HUES48 (cell line): ENCODE data around the gene CPNE5.

ENCODE experiments used
- H3K27ac ChIP-seq: one replicate; pipeline ENCODE4 v1.7.0; 2013; ENCODE audit warnings: low read depth, low read length, inconsistent platforms
- H3K27me3 ChIP-seq: 2 replicates; pipeline ENCODE4 v1.6.1; 2013; ENCODE audit warnings: mild to moderate bottlenecking, low read length; ENCODE audit not compliant: control insufficient read depth, insufficient read depth
- H3K36me3 ChIP-seq: 2 replicates; pipeline ENCODE4 v1.6.1; 2013; ENCODE audit warnings: low read length; ENCODE audit not compliant: control insufficient read depth, insufficient read depth
- H3K4me1 ChIP-seq: 2 replicates; pipeline ENCODE4 v1.6.1; 2013; ENCODE audit warnings: mild to moderate bottlenecking, low read length; ENCODE audit not compliant: control insufficient read depth, insufficient read depth
- H3K4me3 ChIP-seq: 2 replicates; pipeline ENCODE4 v1.5.1; 2013; ENCODE audit warnings: mild to moderate bottlenecking, low read depth, low read length
- H3K9ac ChIP-seq: 2 replicates; pipeline ENCODE4 v1.6.1; 2013; ENCODE audit warnings: mild to moderate bottlenecking, low read depth, low read length, moderate library complexity
- H3K9me3 ChIP-seq: 2 replicates; pipeline ENCODE4 v1.6.1; 2013; ENCODE audit warnings: low read length; ENCODE audit not compliant: control insufficient read depth, insufficient read depth

CPNE5 gene

DNA sequence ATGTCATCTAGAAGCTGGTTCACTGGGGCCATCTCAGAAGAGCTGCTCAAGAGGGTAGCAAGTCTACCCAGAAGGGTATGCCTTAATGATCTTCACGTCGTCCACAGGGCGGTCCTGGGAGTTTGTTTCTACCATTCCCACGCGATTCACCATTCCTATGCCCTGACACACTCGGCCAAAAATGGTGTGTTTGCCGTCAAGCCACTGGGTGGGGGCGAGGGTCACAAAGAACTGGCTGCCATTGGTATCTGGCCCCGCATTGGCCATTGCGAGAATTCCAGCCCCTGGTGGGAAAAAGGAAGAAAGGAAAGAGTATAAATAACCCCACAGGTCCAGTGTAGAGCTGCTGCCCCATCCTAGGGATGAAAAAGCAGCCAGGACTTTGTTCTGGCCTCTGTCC lies 16.5 kb upstream of the CPNE5 start:
- no peak overlapping the region for H3K4me3 ChIP-seq
- no peaks in the 10 kb centered on the region for H3K27me3 ChIP-seq
- peaks cover 9% of the 10 kb centered on the region for H3K4me1 ChIP-seq
- no peak overlapping the region for H3K9ac ChIP-seq
- H3K36me3 ChIP-seq: peaks cover 51% of the 10 kb centered on the region
- H3K27ac ChIP-seq: no peak overlapping the region
- no peaks in the 10 kb centered on the region for H3K9me3 ChIP-seq

DNA sequence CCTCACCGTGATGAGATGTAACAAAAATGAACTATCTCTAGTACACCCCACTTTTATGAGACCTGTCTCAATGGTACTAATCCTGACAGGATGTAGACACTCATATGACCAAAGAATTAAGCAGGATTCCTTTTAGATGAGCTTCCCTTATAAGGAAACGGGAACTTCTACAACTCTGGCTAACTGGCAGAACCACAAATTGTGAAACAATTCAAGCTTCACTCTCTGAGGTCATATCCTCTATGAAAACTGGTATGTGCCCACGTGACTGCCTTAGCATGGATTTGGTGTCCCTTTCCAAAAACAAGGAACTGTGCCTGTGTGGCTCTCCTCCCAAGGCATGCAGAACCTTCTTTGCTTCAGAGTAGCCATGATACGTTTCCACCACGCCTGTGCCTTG lies 14.1 kb upstream of the CPNE5 start:
- no peak overlapping the region for H3K4me3 ChIP-seq
- H3K27me3 ChIP-seq: peaks cover 2% of the 10 kb centered on the region; the same call in 1 of the 2 replicates
- H3K4me1 ChIP-seq: peaks cover 16% of the 10 kb centered on the region
- H3K9ac ChIP-seq: no peak overlapping the region
- no peaks in the 10 kb centered on the region for H3K9me3 ChIP-seq
- peaks cover 50% of the 10 kb centered on the region for H3K36me3 ChIP-seq
- H3K27ac ChIP-seq: no peak overlapping the region

GRCh38 chr6:36852481-36853147 lies 13.4 kb upstream of the CPNE5 start:
- Histone ChIP-seq H3K4me1 (peaks cover 20% of the 10 kb centered on the region), H3K9ac (no peak overlapping the region), H3K36me3 (peaks cover 48% of the 10 kb centered on the region), H3K9me3 (no peaks in the 10 kb centered on the region), H3K27ac (no peak overlapping the region), H3K4me3 (no peak overlapping the region), H3K27me3 (peaks cover 9% of the 10 kb centered on the region; the same call in 1 of the 2 replicates)

DNA sequence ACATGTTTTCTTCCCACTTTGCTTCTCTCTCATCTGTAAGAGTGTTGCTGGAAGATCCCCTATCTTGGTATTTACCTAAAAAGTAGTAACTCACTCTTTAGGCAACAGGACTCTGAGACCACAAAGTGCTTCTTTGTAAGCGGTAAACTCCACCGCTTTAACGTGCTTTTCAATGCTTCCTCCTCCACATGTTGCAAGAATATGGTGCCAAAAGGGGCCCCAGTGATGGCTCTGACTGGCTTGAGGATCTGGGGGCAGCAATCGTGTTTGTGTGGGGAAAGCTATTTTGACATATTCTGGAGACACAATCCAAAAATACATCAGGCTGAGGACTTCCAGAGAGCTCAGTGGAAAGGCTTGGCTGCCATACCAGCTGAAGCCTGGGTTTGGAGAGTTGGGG lies 12.4 kb upstream of the CPNE5 start:
- peaks cover 9% of the 10 kb centered on the region; the same call in 1 of the 2 replicates for H3K27me3 ChIP-seq
- H3K9ac ChIP-seq: no peak overlapping the region
- H3K4me1 ChIP-seq: peaks cover 20% of the 10 kb centered on the region
- no peak overlapping the region for H3K4me3 ChIP-seq
- no peaks in the 10 kb centered on the region for H3K9me3 ChIP-seq
- H3K27ac ChIP-seq: no peak overlapping the region
- H3K36me3 ChIP-seq: peaks cover 43% of the 10 kb centered on the region

GRCh38 chr6:36851149-36851614 lies 11.9 kb upstream of the CPNE5 start:
- no peak overlapping the region for H3K4me3 ChIP-seq
- peaks cover 20% of the 10 kb centered on the region for H3K4me1 ChIP-seq
- H3K9ac ChIP-seq: no peak overlapping the region
- H3K27ac ChIP-seq: no peak overlapping the region
- peaks cover 39% of the 10 kb centered on the region for H3K36me3 ChIP-seq
- peaks cover 9% of the 10 kb centered on the region; the same call in 1 of the 2 replicates for H3K27me3 ChIP-seq
- H3K9me3 ChIP-seq: no peaks in the 10 kb centered on the region

GRCh38 chr6:36850021-36850420 lies 10.8 kb upstream of the CPNE5 start:
- no peak overlapping the region for H3K9ac ChIP-seq

GRCh38 chr6:36848658-36849441 lies 9.6 kb upstream of the CPNE5 start:
- H3K36me3 ChIP-seq: peaks cover 15% of the 10 kb centered on the region
- peaks cover 20% of the 10 kb centered on the region for H3K4me1 ChIP-seq
- H3K4me3 ChIP-seq: peak overlapping the region; percentile 44
- peak overlapping the region; percentile 0 for H3K27ac ChIP-seq
- H3K9me3 ChIP-seq: no peaks in the 10 kb centered on the region
- no peak overlapping the region for H3K9ac ChIP-seq
- peaks cover 9% of the 10 kb centered on the region; the same call in 1 of the 2 replicates for H3K27me3 ChIP-seq

More at GRCh38 chr6:36850021-36850420, 10.8 kb upstream of the CPNE5 start:
- Histone ChIP-seq H3K27ac (no peak overlapping the region), H3K4me1 (peaks cover 20% of the 10 kb centered on the region), H3K4me3 (no peak overlapping the region), H3K9me3 (no peaks in the 10 kb centered on the region), H3K36me3 (peaks cover 27% of the 10 kb centered on the region), H3K27me3 (peaks cover 9% of the 10 kb centered on the region; the same call in 1 of the 2 replicates)

- no peak overlapping the region for H3K27ac ChIP-seq
- H3K36me3 ChIP-seq: peaks cover 7% of the 10 kb centered on the region; the same call in 1 of the 2 replicates
- peaks cover 9% of the 10 kb centered on the region; the same call in 1 of the 2 replicates for H3K27me3 ChIP-seq
- H3K9me3 ChIP-seq: no peaks in the 10 kb centered on the region
- H3K9ac ChIP-seq: no peak overlapping the region
- peaks cover 20% of the 10 kb centered on the region for H3K4me1 ChIP-seq
- no peak overlapping the region for H3K4me3 ChIP-seq
Observed at GRCh38 chr6:36847991-36848390, 8.7 kb upstream of the CPNE5 start.

DNA sequence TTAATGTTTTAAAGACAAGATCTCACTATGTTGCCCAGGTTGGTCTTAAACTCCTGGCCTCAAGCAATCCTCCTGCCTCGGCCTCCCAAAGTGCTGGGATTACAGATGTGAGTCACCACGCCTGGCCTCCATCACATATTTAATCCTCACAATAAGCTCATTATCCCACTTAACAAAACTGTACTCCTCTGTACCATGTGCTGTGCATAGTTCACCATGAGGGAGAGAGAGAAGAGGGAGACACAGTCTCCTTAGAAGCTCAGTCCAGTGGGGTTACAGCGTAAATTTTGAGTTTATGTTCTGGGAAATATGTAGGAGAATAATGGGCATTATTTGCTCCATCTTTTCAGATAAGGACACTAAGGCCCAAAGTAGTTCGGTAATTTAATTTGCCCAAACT lies 7.9 kb upstream of the CPNE5 start:
- H3K36me3 ChIP-seq: no peaks in the 10 kb centered on the region
- no peaks in the 10 kb centered on the region for H3K9me3 ChIP-seq
- no peak overlapping the region for H3K9ac ChIP-seq
- no peak overlapping the region for H3K4me3 ChIP-seq
- peaks cover 20% of the 10 kb centered on the region for H3K4me1 ChIP-seq
- H3K27me3 ChIP-seq: peaks cover 9% of the 10 kb centered on the region; the same call in 1 of the 2 replicates
- no peak overlapping the region for H3K27ac ChIP-seq

DNA sequence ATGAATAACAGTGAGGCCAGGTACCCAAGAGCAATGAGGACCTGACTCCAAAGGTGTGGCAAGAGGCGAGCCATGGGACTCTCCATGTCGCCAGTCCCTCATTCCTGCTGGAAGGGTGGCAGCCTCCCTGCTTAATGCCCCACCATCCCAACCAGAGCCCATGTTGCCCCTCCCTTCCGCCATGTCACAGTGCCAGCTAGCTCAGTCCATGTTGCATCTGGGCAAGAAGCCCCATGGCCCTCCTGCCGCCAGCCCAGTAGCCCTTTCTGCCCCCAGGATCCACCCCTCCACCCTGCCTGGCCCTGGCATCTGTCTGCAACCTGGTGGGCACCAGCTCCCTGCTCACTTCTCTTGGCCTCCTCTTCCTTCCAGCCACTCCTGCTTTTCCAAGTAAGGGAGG lies 6.0 kb upstream of the CPNE5 start:
- Histone ChIP-seq H3K9me3 (no peaks in the 10 kb centered on the region), H3K36me3 (no peaks in the 10 kb centered on the region), H3K4me1 (peaks cover 18% of the 10 kb centered on the region), H3K27ac (no peak overlapping the region), H3K9ac (no peak overlapping the region), H3K27me3 (peaks cover 27% of the 10 kb centered on the region), H3K4me3 (no peak overlapping the region)
